Measurements from ENCODE around the gene TAS2R4.
A peak's percentile ranks its signal among the peaks of the same experiment; 100 is the strongest.
"Not testable (repeated sequence)": the region's sequence is repeated elsewhere in the genome, so short reads cannot be mapped to it uniquely, and the experiment has no call there.

The TAS2R4 gene

GRCh38 chr7:141776374-141776773 is at the start of gene TAS2R4:
Gene TAS2R4, plus strand, starts transcription at chr7:141776674. Its CDS starts 1,815 bp downstream, at chr7:141778489.
- DNase-seq: no peak

GRCh38 chr7:141729020-141729419 is 47.5 kb upstream of the TAS2R4 start:
- no peak for DNase-seq

- DNase-seq: no peak
Observed at GRCh38 chr7:141731476-141732149, 44.9 kb upstream of the TAS2R4 start.

- DNase-seq: peak; percentile 18
Observed at GRCh38 chr7:141737118-141737835, 39.2 kb upstream of the TAS2R4 start.

- DNase-seq: peak; percentile 90
Observed at GRCh38 chr7:141737836-141738591, 38.5 kb upstream of the TAS2R4 start, which contains the start of gene SSBP1. Gene SSBP1, plus strand, starts transcription at chr7:141738358. Its CDS starts 809 bp downstream, at chr7:141739167.

GRCh38 chr7:141738592-141739013 is 37.9 kb upstream of the TAS2R4 start:
- DNase-seq: no peak

- no peak for DNase-seq
Observed at GRCh38 chr7:141739250-141739649, 37.2 kb upstream of the TAS2R4 start.

- no peak for DNase-seq
Observed at GRCh38 chr7:141742229-141742628, 34.2 kb upstream of the TAS2R4 start.

- DNase-seq: no peak
Observed at GRCh38 chr7:141744131-141744530, 32.3 kb upstream of the TAS2R4 start.

- no peak for DNase-seq
Observed at GRCh38 chr7:141748396-141748795, 28.1 kb upstream of the TAS2R4 start.

GRCh38 chr7:141751904-141752303 is 24.6 kb upstream of the TAS2R4 start:
- not testable (repeated sequence) for DNase-seq

GRCh38 chr7:141752634-141753033 is 23.8 kb upstream of the TAS2R4 start:
- no peak for DNase-seq

- DNase-seq: no peak
Observed at GRCh38 chr7:141754939-141755338, 21.5 kb upstream of the TAS2R4 start.

- DNase-seq: no peak
Observed at GRCh38 chr7:141763797-141764196, 12.7 kb upstream of the TAS2R4 start, which contains the start of gene TAS2R3. Gene TAS2R3, plus strand, starts transcription at chr7:141764097. Its CDS starts 62 bp downstream, at chr7:141764159.

- DNase-seq: not testable (repeated sequence)
Observed at GRCh38 chr7:141770083-141770583, 6.3 kb upstream of the TAS2R4 start.

- DNase-seq: no peak
Observed at GRCh38 chr7:141785706-141786552, 9.5 kb downstream of the TAS2R4 start.

- no peak for DNase-seq
Observed at GRCh38 chr7:141788296-141788695, 11.8 kb downstream of the TAS2R4 start.

- no peak for DNase-seq
Observed at GRCh38 chr7:141789917-141790316, 13.4 kb downstream of the TAS2R4 start, which contains the start of gene TAS2R5. Gene TAS2R5, plus strand, starts transcription at chr7:141790217. Its CDS starts 145 bp downstream, at chr7:141790362.

- no peak for DNase-seq
Observed at GRCh38 chr7:141792526-141792925, 16.1 kb downstream of the TAS2R4 start.

- DNase-seq: no peak
Observed at GRCh38 chr7:141820067-141820466, 43.6 kb downstream of the TAS2R4 start.

GRCh38 chr7:141822432-141822831 is 46.0 kb downstream of the TAS2R4 start:
- not testable (repeated sequence) for DNase-seq
